GM12878 (cell line): ENCODE measurements around the gene GRIK2. TPM values are rescaled to one million over a fixed set of nuclear protein-coding genes. Genes with fewer than 3 reads are reported as not detected.

Experiments used
- ATAC-seq: fragments of 200-7000 bp; cut with Tn5 transposase; 3 replicates; pipeline ENCODE4 v1.9.1; 2020; ENCODE audit warnings: mild to moderate bottlenecking, moderate library complexity
- BruUV-seq: library from RNA; stranded (reverse); fragments of 400-500 nt; replicated peaks from 2 replicates; lab custom pipeline; 2021; lab: Mats Ljungman, UMichigan
- CTCF ChIA-PET: fragments of 300-600 bp; sonication (Branson Sonifier 250); formaldehyde crosslinking; extraction: SDS; loops from one replicate; lab custom pipeline; 2021; ENCODE audit warnings: inconsistent platforms; lab: Yijun Ruan, JAX
- POLR2A ChIA-PET: fragments of 350-600 bp; formaldehyde crosslinking; extraction: SDS; loops from one replicate; lab custom pipeline; 2021; ENCODE audit warnings: inconsistent platforms; lab: Charles Lee
- RAD21 ChIA-PET: fragments of 300-600 bp; sonication (Branson Sonifier 250); formaldehyde crosslinking; loops from one replicate; lab custom pipeline; 2023; ENCODE audit warnings: antibody characterized with exemption; ENCODE audit not compliant: unreplicated experiment; lab: Charles Lee
- SMC1A ChIA-PET: fragments of 300-600 bp; sonication (Branson Sonifier 250); formaldehyde crosslinking; loops from one replicate; lab custom pipeline; 2023; ENCODE audit not compliant: unreplicated experiment, uncharacterized antibody; lab: Charles Lee
- DNase-seq: peaks from one replicate; pipeline ENCODE4 v3.0.0-alpha.2; 2011; ENCODE audit warnings: low read depth, low spot score
- FAIRE-seq: peaks from 3 replicates; lab custom pipeline; 2011; peaks lifted over from hg19 to GRCh38; lab: Jason Lieb, UNC
- H2AFZ ChIP-seq: 2 replicates; pipeline ENCODE4 v1.6.0; 2011; ENCODE audit warnings: low read depth, low read length, control low read depth; ENCODE audit not compliant: control insufficient read depth
- H3K27ac ChIP-seq: 2 replicates; pipeline ENCODE4 v1.5.1; 2011; ENCODE audit warnings: control low read depth; ENCODE audit not compliant: control insufficient read depth, insufficient read depth
- H3K27me3 ChIP-seq, 2 experiments: replicated peaks in 1 of 2; 2 replicates each; pipeline versions ENCODE4 v1.6.0 to v1.6.1; 2011; ENCODE audit warnings: low read length in 1 of 2; ENCODE audit not compliant: control insufficient read depth in 2 of 2, insufficient read depth in 2 of 2
- H3K36me3 ChIP-seq, 2 experiments: 2 replicates each; pipeline ENCODE4 v1.5.1; 2011; ENCODE audit warnings: low read length in 1 of 2; ENCODE audit not compliant: control insufficient read depth in 2 of 2, insufficient read depth in 2 of 2
- H3K4me1 ChIP-seq: 2 replicates; pipeline ENCODE4 v1.6.1; 2011; ENCODE audit warnings: mild to moderate bottlenecking, low read length, moderate library complexity, mixed read lengths; ENCODE audit not compliant: control insufficient read depth, insufficient read depth
- H3K4me2 ChIP-seq: 2 replicates; pipeline ENCODE4 v1.6.0; 2011; ENCODE audit warnings: control low read depth; ENCODE audit not compliant: control insufficient read depth, insufficient read depth
- H3K4me3 ChIP-seq: fragments of 200-600 bp; sonication (generic); 2 replicates; pipeline ENCODE4 v1.5.1; 2016
- H3K79me2 ChIP-seq: 2 replicates; pipeline ENCODE4 v1.6.0; 2011; ENCODE audit warnings: low read length; ENCODE audit not compliant: control insufficient read depth, insufficient read depth
- H3K9ac ChIP-seq: 2 replicates; pipeline ENCODE4 v1.8.0; 2011; ENCODE audit warnings: low read length, control low read depth, mixed read lengths; ENCODE audit not compliant: control insufficient read depth, insufficient read depth
- H3K9me3 ChIP-seq: replicated peaks from 3 replicates; pipeline ENCODE4 v1.5.1; 2011; ENCODE audit warnings: mild to moderate bottlenecking, low read length; ENCODE audit not compliant: control insufficient read depth, insufficient read depth
- H4K20me1 ChIP-seq: 2 replicates; pipeline ENCODE4 v1.6.0; 2011; ENCODE audit not compliant: control insufficient read depth, insufficient read depth
- CBX5 ChIP-seq: sonication (generic); IDR thresholded peaks from 2 replicates; pipeline ENCODE4 v1.6.1; 2016; ENCODE audit warnings: low read depth, moderate library complexity, mild to moderate bottlenecking, inconsistent platforms
- CHD1 ChIP-seq: IDR thresholded peaks from 2 replicates; pipeline ENCODE4 v1.6.1; 2012; ENCODE audit warnings: low read depth, low read length, improper control_type of control experiment
- CHD4 ChIP-seq: fragments of 200-600 bp; sonication (generic); IDR thresholded peaks from 2 replicates; pipeline ENCODE4 v1.6.1; 2016; ENCODE audit warnings: mild to moderate bottlenecking
- CTCF ChIP-seq, 3 experiments: IDR thresholded peaks in 2 of 3; conservative IDR thresholded peaks in 1 of 3; 2 replicates each; pipeline ENCODE4 v1.5.1; 2011; ENCODE audit warnings: low read depth in 3 of 3, low read length in 3 of 3, mild to moderate bottlenecking in 3 of 3, control low read depth in 2 of 3, moderate library complexity in 2 of 3, inconsistent platforms in 1 of 3, mixed read lengths in 1 of 3; ENCODE audit not compliant: control insufficient read depth in 2 of 3, insufficient read depth in 1 of 3; ENCODE audit errors: extremely low read depth in 1 of 3
- E2F4 ChIP-seq: IDR thresholded peaks from 2 replicates; pipeline ENCODE4 v1.6.1; 2012; ENCODE audit warnings: low read depth, low read length, improper control_type of control experiment
- EGR1 ChIP-seq, 2 experiments: IDR thresholded peaks; 1 replicate in 1 of 2; 2 replicates in 1 of 2; pipeline ENCODE4 v1.6.1; 2011 to 2012; ENCODE audit warnings: low read depth in 2 of 2, low read length in 2 of 2, borderline replicate concordance in 1 of 2, mild to moderate bottlenecking in 1 of 2, moderate library complexity in 1 of 2
- EZH2 ChIP-seq: IDR thresholded peaks from 2 replicates; pipeline ENCODE4 v1.6.1; 2012; ENCODE audit warnings: low read depth, mild to moderate bottlenecking, control low read depth, inconsistent platforms, low read length, borderline replicate concordance; ENCODE audit not compliant: control insufficient read depth
- JUND ChIP-seq: IDR thresholded peaks from 2 replicates; pipeline ENCODE4 v1.6.1; 2012; ENCODE audit warnings: low read depth, mild to moderate bottlenecking, low read length, improper control_type of control experiment, moderate library complexity
- NFYB ChIP-seq: IDR thresholded peaks from 2 replicates; pipeline ENCODE4 v1.6.1; 2011; ENCODE audit warnings: low read depth, mild to moderate bottlenecking, low read length, improper control_type of control experiment, moderate library complexity; ENCODE audit not compliant: insufficient read depth
- NKRF ChIP-seq: fragments of 450-650 bp; conservative IDR thresholded peaks from 2 replicates; pipeline ENCODE4 v1.6.1; 2017; ENCODE audit warnings: mild to moderate bottlenecking, moderate library complexity
- NR2C2 ChIP-seq: IDR thresholded peaks from 2 replicates; pipeline ENCODE4 v1.6.1; 2011; ENCODE audit warnings: borderline replicate concordance, low read depth; ENCODE audit not compliant: control insufficient read depth, insufficient read length
- RFX5 ChIP-seq: IDR thresholded peaks from 2 replicates; pipeline ENCODE4 v1.6.1; 2011; ENCODE audit warnings: low read depth, low read length, improper control_type of control experiment
- RUNX3 ChIP-seq: IDR thresholded peaks from 2 replicates; pipeline ENCODE4 v1.6.1; 2012; ENCODE audit warnings: low read length, inconsistent platforms
- SPI1 ChIP-seq: IDR thresholded peaks from 2 replicates; pipeline ENCODE4 v1.6.1; 2011; ENCODE audit warnings: low read depth, mild to moderate bottlenecking, low read length, moderate library complexity, borderline replicate concordance; ENCODE audit not compliant: insufficient read depth
- SREBF1 ChIP-seq: IDR thresholded peaks from 2 replicates; pipeline ENCODE4 v1.6.1; 2012; ENCODE audit warnings: mild to moderate bottlenecking, low read length
- SREBF2 ChIP-seq: IDR thresholded peaks from 2 replicates; pipeline ENCODE4 v1.6.1; 2012; ENCODE audit warnings: mild to moderate bottlenecking, low read length
- ZNF207 ChIP-seq: fragments of 450-650 bp; IDR thresholded peaks from 2 replicates; pipeline ENCODE4 v1.6.1; 2014; ENCODE audit warnings: antibody characterized with exemption, mild to moderate bottlenecking, borderline replicate concordance
- WGBS: methylation state at CpG from one replicate; pipeline ENCODE4 v1.1.6; 2016; ENCODE audit warnings: low lambda C conversion rate; ENCODE audit not compliant: insufficient replicate concordance, insufficient coverage; ENCODE audit errors: missing lambda C conversion rate; 5-methylcytosine and 5-hydroxymethylcytosine counted together
- in situ Hi-C: fragments of 300-500 bp; cut with MboI; formaldehyde crosslinking; loops from 9 replicates; pipeline ENCODE4 v1.14.3; 2018; ENCODE audit warnings: mixed read lengths
- intact Hi-C: fragments of 100-400 bp; cut with micrococcal nuclease; formaldehyde crosslinking; loops from one replicate; pipeline ENCODE4 v1.14.2; 2022; ENCODE audit not compliant: unreplicated experiment
- polyA plus RNA-seq, 11 experiments: library from polyadenylated mRNA; depleted of rRNA in 4 of 11; unstranded in 6 of 11; stranded (reverse) in 5 of 11; fragments of >200 nt; fragmentation: Nextera tagmentation in 4 of 11; fragmentation: Illumina TruSeq in 1 of 11; extraction: Ambion mirVana in 4 of 11; extraction: Trizol in 1 of 11; gene quantifications; 1 replicate in 1 of 11; 2 replicates in 10 of 11; pipeline versions ENCODE4 v1.2.1 to v1.2.3, GENCODE V29; 2011 to 2016; ENCODE audit warnings: inconsistent platforms in 2 of 11, missing spikeins in 2 of 11, low read depth in 1 of 11
- total RNA-seq, 4 experiments: library from RNA; depleted of rRNA in 3 of 4; stranded (reverse); fragments of >200 nt in 3 of 4; fragmentation: Illumina TruSeq in 1 of 4; extraction: Trizol in 1 of 4; gene quantifications; 2 replicates each; pipeline versions ENCODE4 v1.2.1 to v1.2.3, GENCODE V29; 2013 to 2021

Gene GRIK2
- total and polyA plus RNA-seq, 10 of the 15 experiments (the other 5 are each of a cell fraction or from before 2014, with no cell fraction given) = not detected

GRCh38 chr6:101650402-101651100 lies 257.0 kb downstream of the GRIK2 start (continued):
- TF ChIP-seq NKRF (no peak), ZNF207 (no peak), SPI1 (no peak), EGR1 (IDR thresholded peaks at IDR 0.05; ENCODE audit: borderline replicate concordance in 1 of 2, low read depth in 2 of 2, low read length in 2 of 2) (no peak), CBX5 (no peak), SREBF1 (no peak)
- TF ChIP-seq, all 136 proteins: peak for 0

- no peak for FAIRE-seq
- H3K27me3 ChIP-seq = no peaks in the 10 kb centered on the region
- no peaks in the 10 kb centered on the region for H3K79me2 ChIP-seq
- SMC1A ChIA-PET = no interaction called here
- 35% methylated on average over 2 of the region's 2 CpGs for WGBS
- in situ Hi-C loops = no loop called here
- RAD21 ChIA-PET = no interaction called here
- no peaks in the 10 kb centered on the region for H3K36me3 ChIP-seq
- no peaks in the 10 kb centered on the region for H4K20me1 ChIP-seq
- no peak overlapping the region for H3K4me2 ChIP-seq
- no TSS peak for BruUV-seq
- intact Hi-C loops = no loop called here
- no peak overlapping the region for H3K27ac ChIP-seq
- no peak for DNase-seq
- no peaks in the 10 kb centered on the region for H3K4me1 ChIP-seq
- CTCF ChIA-PET = no interaction called here
- H3K9ac ChIP-seq = no peak overlapping the region
- POLR2A ChIA-PET = no interaction called here
- no peak overlapping the region for H2AFZ ChIP-seq
- H3K4me3 ChIP-seq = no peak overlapping the region
- no peak for ATAC-seq
- H3K9me3 ChIP-seq = no peaks in the 10 kb centered on the region
- TF ChIP-seq CHD4 (no peak), NR2C2 (no peak), RFX5 (no peak), CHD1 (no peak), RUNX3 (no peak), CBX5 (no peak), E2F4 (no peak), NFYB (no peak), CTCF (IDR thresholded peaks at IDR 0.05 in 2 of 3, conservative IDR thresholded peaks at IDR 0.05 in 1 of 3; ENCODE audit: control insufficient read depth in 2 of 3, extremely low read depth in 1 of 3, insufficient read depth in 1 of 3, low read depth in 3 of 3, low read length in 3 of 3) (no peak), SREBF2 (no peak), JUND (no peak), EZH2 (no peak)
Observed at GRCh38 chr6:101652079-101652478, 258.6 kb downstream of the GRIK2 start.
